Measurements from ENCODE around the gene NDUFAB1.
"Not testable (repeated sequence)": the region's sequence is repeated elsewhere in the genome, so short reads cannot be mapped to it uniquely, and the experiment has no call there.

Gene NDUFAB1

DNA sequence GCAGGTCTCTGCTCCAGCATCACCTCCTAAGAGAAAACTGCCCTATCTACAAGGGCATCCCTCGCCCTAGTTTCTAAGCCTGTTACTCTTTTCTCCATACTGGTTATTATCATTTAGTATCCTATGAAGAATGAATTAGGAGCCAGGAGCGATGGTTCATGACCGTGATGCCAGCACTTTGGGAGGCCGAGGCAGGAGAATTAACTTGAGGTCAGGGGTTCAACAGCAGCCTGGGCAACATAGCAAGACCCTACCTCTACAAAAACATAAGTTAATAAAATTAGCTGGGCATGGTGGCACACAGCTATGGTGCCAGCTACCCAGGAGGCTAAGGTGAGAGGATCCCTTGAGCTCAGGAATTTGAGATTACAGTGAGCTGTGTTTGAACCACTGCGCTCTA, 46.2 kb downstream of the NDUFAB1 start:
- no peak for DNase-seq

DNA sequence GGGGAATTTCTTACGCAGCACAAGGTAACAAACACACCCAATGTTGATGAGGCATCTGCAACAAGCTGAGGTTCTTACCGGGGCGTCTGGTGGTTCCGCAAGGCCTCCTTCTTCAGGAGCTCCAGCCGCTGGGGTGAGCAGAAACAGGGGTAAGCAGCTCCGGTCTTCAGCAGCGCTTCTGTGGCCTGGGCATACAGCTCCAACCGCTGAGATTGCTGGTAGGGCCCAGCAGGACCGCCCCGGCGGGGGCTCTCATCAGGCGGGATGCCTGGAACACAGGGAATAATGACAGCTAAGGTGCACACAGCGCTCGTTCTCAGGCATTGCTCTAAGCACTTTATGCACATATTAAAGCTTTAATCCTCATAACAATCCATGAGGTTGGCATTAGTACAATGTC, 51.7 kb downstream of the NDUFAB1 start:
- DNase-seq: no peak

DNA sequence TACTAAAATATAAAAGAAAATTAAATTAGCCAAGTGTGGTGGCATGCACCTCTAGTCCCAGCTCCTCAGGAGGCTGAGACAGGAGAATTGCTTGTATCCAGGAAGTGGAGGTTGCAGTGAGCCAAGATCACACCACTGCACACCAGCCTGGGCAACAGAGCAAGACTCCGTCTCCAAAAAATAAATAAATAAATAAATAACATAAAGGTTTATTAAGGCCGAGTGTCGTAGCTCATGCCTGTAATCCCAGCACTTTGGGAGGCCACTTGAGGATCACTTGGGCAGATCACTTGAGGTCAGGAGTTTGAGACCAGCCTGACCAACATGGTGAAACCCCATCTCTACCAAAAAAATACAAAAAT, 55.3 kb downstream of the NDUFAB1 start:
- DNase-seq: not testable (repeated sequence)

DNA sequence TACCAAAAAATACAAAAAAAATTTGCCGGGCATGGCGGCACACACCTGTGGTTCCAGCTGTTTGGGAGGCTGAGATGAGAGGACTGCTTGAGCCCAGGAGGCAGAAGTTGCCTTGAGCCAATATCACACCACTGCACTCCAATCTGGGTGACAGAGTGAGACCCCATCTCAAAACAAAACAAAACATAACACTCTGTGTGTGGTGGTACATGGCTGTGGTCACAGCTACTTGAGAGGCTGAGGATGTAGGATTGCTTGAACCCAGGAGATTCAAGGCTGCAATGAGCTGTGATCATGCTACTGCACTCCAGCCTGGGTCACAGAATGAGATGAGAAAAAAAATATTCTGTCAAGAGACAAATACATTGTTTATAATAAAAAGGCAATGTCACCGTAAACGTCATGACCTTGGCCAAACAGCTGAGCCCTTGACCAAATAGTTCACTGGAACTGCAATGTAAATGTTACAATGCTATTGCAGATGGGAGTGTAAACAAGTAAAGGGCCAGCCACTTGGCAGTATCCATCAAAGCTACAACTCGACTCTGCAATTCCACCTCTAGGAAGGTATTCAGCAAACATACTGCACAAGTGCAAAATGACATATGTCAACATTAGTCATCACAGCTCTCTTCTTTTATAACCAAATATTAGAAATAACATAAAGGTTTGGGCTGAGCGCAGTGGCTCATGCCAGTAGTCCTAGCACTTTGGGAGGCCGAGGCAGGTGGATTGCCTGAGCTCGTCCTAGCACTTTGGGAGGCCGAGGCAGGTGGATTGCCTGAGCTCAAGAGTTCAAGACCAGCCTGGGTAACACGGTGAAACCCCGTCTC, 55.9 kb downstream of the NDUFAB1 start:
- no peak for DNase-seq

DNA sequence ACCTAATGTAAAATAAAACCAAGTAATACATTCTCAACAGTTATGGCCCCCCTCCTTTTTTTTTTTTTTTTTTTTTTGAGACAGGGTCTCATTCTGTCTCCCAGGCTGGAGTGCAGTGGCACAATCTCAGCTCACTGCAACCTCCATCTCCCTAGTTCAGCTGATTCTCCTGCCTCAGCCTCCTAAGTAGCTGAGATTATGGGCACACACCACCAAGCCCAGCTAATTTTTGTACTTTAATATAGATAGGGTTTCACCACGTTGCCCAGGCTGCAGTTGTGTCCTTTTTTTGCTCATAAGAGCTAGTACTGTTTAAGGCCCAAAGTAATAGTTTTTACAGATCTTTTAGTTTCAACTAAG, 57.2 kb downstream of the NDUFAB1 start:
- no peak for DNase-seq

DNA sequence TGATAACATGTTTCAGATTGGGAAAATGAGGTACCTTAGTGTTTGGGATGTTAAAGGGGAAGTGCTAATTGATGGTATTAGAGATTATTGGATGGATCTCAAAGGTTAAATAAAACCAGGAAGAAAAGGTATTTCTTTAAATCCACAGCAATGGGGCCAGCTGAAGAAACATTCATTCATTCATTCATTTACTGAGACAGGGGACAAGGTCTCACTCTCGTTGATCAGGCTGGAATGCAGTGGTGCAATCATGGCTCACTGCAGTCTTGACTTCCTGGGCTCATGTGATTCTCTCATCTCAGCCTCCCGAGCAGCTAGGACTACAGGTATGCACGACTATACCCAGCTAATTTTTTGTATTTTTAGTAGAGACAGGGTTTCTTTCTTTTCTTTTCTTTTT, 58.7 kb downstream of the NDUFAB1 start:
- DNase-seq: no peak

DNA sequence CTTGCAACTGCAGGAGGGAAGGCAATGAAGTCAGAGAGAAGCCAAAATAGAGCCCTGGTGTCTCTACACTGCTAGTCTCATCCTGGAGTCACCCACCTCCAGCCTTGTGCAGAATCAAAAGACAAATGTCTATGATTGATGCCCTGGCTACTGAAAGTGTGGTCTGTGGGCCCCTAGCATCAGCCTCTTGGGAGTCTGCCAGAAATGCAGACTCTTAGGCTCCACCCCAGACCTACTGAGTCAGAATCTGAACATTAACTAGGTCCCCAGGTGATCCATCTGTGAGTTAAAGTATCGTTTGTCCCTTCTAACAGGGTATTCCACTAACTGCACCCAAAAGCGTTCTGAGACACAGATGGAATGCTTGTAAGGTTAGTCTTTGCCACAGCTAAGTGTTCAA, 60.2 kb downstream of the NDUFAB1 start:
- no peak for DNase-seq

DNA sequence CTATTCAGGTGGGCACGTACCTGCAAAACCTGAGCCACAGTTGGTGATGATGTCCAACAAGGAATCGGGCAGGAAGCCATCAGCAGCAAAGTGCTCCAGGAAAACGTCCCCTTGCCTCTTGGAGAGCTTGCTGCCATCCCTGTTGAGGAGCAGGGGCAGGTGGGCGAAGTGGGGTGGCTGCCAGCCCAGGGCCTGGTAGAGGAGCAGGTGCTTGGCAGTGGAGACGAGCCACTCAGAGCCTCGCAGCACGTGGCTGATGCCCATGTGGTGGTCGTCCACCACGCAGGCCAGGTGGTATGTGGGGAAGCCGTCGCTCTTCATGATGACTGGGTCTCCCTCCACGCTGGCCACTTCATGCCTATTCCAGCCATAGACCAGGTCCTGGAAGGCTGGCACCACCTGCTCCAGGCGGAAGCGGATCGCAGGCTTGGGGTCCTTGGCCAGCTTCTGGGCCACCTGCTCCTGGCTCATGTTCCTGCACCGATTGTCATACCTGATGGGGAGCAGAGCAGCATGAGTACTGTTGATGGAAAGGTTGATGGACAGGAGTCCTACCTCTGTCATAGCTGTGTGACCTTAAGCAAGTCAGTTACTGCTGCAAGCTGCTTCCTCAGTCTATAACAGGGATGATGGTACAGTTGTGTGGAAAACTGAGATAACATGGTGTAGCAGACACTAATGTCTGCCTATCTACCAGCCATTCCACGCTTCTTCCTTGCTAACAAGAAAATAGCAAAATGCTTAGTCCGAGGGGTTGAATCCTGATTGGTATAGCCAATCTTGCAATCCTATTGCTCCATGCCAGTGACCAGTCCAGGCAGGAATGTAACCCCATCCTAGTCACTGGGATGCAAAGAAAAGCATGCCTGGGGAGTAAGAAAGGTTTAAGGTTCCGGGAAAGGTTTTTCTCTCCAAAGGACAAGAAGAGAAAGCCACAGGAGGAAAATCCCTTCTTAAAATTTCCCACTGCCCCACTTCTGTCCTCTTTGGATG, 61.0 kb downstream of the NDUFAB1 start:
- no peak for DNase-seq

DNA sequence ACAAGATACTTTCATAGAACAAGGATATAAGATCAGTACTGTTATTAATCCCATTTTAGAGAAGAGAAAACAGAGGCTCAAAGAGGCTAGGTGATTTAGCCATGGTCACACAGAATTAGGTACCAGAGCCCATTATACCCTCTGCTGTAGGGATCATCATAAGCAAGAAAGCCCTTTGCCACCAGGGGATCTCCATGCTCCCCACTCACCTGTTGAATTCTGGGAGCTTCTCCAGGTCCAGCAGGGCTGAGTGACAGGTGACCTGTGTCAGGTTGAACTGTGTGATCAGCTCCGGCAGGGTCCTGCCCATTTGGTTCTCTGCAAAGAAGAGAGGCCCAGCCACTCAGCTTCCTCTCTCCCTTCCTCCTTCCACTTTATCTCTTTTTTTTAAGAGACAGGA, 63.7 kb downstream of the NDUFAB1 start:
- no peak for DNase-seq

All from activated CD4-positive, alpha-beta T cell treated with anti-CD3 and anti-CD28 coated beads, Interleukin-2, amount 50 U/mL, for 1 hour (primary cell).